Pancreas (tissue), 10 donors: Measurements from ENCODE around the gene FCHO2. TPM values are rescaled to one million over a fixed set of nuclear protein-coding genes. Genes with fewer than 3 reads are reported as not detected.

Source experiments
- ATAC-seq, 4 donors: fragments of 200-7000 bp; cut with Tn5 transposase; one replicate each; pipeline versions ENCODE4 v1.8.0 to v1.9.1; 2020; ENCODE audit warnings: mild to moderate bottlenecking in 4 of 4, moderate library complexity in 4 of 4
- DNase-seq, 6 donors: peaks; one replicate each; pipeline ENCODE4 v3.0.0-alpha.2; 2020
- FAIRE-seq: peaks from 2 replicates; lab custom pipeline; 2012; peaks lifted over from hg19 to GRCh38; lab: Jason Lieb, UNC
- H3K27ac ChIP-seq, 4 donors: fragments of 200-600 bp; sonication (generic); 1 replicate in 3 of 4; 2 replicates in 1 of 4; pipeline versions ENCODE4 v1.5.0 to v1.8.0; 2020
- H3K27me3 ChIP-seq, 4 donors: fragments of 200-600 bp; one replicate each; pipeline ENCODE4 v1.8.0; 2021
- H3K36me3 ChIP-seq, 3 donors: fragments of 200-600 bp; sonication (generic) in 1 of 3; one replicate each; pipeline versions ENCODE4 v1.5.0 to v1.8.0; 2020 to 2021
- H3K4me1 ChIP-seq, 3 donors: fragments of 200-600 bp; one replicate each; pipeline ENCODE4 v1.8.0; 2021
- H3K4me3 ChIP-seq, 4 donors: fragments of 200-600 bp; sonication (generic) in 2 of 4; one replicate each; pipeline versions ENCODE4 v1.5.0 to v1.8.0; 2020 to 2021
- H3K9me3 ChIP-seq, 4 donors: fragments of 200-600 bp; one replicate each; pipeline ENCODE4 v1.8.0; 2021
- WGBS, 2 donors: extraction: QIAGEN DNeasy Blood & Tissue Kit; methylation state at CpG; one replicate each; pipeline ENCODE4 v1.1.7; 2013; 5-methylcytosine and 5-hydroxymethylcytosine counted together
- intact Hi-C, 3 donors: fragments of 100-400 bp; cut with DNase I; formaldehyde crosslinking; loops; one replicate each; pipeline versions ENCODE4 v1.11.1 to v1.14.2; 2022
- polyA plus RNA-seq, 2 donors: library from polyadenylated mRNA; stranded (reverse); fragments of 200-250 nt; gene quantifications; one replicate each; pipeline ENCODE4 v1.2.3, GENCODE V29; 2013
- total RNA-seq, 6 donors: library from RNA; stranded (reverse); fragmentation: NEBNext Ultra II Directional in 4 of 6; extraction: Animal tissue kit (Norgen Biotek cat#: 25700) in 4 of 6; gene quantifications; one replicate each; pipeline versions ENCODE4 v1.2.1 to v1.2.4, GENCODE V29; 2021 to 2023
- TF ChIP-seq, protein P1 (sequence below), 4 donors: fragments of 200-600 bp; sonication (generic) in 3 of 4; IDR thresholded peaks; one replicate each; pipeline versions ENCODE4 v1.5.0 to v1.8.0; 2021; ENCODE audit warnings: antibody characterized with exemption in 4 of 4
- donor health status: healthy with polysubstance abuse.
- donor health status: DM: no; HTN: no; CAD: no; lungs with moderate emphysema.
- donor health status: DM: no; HTN: no; CAD: no.
- donor health status: control.
- donor health status: control.
- donor health status: Bipolar disorder and iron deficiency.
- donor health status: DM: yes; HTN: yes; CAD: no.
- donor health status: DM: no; HTN: no; CAD: no.
- donor health status: DM: no; HTN: no; CAD: no.
- donor health status: DM: yes; HTN: yes; CAD: no.

The FCHO2 gene
- total and polyA plus RNA-seq, 8 donors, result 4.6 to 28.1 (median 12.5) TPM

DNA sequence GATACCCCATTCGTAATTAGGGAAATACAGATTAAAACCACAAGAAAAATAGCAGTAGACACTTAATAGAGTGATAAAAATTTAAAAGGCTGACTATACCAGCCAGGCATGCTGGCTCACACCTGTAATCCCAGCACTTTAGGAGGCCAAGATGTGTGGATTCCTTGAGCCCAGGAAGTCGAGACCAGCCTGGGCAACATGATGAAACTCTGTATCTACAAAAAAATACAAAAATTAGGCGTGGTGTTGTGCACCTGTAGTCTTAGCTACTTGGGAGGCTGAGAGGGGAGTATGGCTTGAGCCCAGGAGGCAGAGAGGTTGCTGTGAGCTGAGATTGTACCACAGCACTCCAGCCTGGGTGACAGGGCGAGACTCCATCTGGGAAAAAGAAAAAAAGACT is 72.0 kb downstream of the FCHO2 start:
- intact Hi-C loops, result no loop called here
- Histone ChIP-seq H3K9me3 (no peaks in the 10 kb centered on the region), H3K4me1 (no peaks in the 10 kb centered on the region), H3K27me3 (no peaks in the 10 kb centered on the region), H3K27ac (no peak overlapping the region), H3K36me3 (peaks cover 0 to 10% (median 5%) of the 10 kb centered on the region in 3 donors), H3K4me3 (no peak overlapping the region)
- no peak for FAIRE-seq
- no peak for ATAC-seq
- TF ChIP-seq, protein P1, sequence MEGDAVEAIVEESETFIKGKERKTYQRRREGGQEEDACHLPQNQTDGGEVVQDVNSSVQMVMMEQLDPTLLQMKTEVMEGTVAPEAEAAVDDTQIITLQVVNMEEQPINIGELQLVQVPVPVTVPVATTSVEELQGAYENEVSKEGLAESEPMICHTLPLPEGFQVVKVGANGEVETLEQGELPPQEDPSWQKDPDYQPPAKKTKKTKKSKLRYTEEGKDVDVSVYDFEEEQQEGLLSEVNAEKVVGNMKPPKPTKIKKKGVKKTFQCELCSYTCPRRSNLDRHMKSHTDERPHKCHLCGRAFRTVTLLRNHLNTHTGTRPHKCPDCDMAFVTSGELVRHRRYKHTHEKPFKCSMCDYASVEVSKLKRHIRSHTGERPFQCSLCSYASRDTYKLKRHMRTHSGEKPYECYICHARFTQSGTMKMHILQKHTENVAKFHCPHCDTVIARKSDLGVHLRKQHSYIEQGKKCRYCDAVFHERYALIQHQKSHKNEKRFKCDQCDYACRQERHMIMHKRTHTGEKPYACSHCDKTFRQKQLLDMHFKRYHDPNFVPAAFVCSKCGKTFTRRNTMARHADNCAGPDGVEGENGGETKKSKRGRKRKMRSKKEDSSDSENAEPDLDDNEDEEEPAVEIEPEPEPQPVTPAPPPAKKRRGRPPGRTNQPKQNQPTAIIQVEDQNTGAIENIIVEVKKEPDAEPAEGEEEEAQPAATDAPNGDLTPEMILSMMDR (IDR thresholded peaks at IDR 0.05), result no peak
- WGBS, 2 donors, result 96 to 97% methylated on average over 4 of the region's 4 CpGs
- no peak for DNase-seq

DNA sequence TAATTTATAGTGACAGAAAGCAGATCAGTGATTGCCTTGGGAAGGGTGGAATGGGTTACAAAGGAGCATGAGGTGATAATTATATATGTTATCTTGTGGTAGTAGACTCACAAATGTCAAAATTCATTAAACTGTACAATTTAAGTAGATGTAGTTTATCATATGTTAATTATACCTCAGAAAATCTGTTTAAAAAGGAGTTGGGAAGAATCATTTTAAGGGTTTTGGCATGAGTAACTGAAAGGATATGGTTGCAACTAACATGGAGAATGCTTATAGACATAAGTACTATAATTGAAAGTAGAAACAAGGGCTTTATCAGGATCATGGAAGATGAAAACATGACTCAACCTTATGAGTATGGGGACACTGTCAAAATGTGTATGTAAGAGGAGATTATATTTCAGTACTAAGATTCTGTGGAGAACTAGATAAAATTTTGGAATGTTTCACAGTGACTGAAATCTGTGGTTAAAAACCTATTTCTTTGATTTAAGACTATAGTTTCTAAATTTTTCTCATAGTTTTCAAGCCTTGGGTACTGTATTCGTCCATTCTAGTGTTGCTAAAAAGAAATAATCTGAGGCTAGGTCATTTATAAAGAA is 73.3 kb downstream of the FCHO2 start:
- no peak overlapping the region for H3K27ac ChIP-seq
- WGBS, 2 donors, result 91 to 100% methylated on average over 1 of the region's 1 CpG
- H3K27me3 ChIP-seq, result no peaks in the 10 kb centered on the region
- TF ChIP-seq, protein P1 (IDR thresholded peaks at IDR 0.05), result no peak
- no peaks in the 10 kb centered on the region for H3K4me1 ChIP-seq
- no peak for ATAC-seq
- no peak for FAIRE-seq
- H3K4me3 ChIP-seq, result no peak overlapping the region
- no peak for DNase-seq
- intact Hi-C loops, result no loop called here
- no peaks in the 10 kb centered on the region for H3K9me3 ChIP-seq
- peaks cover 0 to 10% (median 5%) of the 10 kb centered on the region in 3 donors for H3K36me3 ChIP-seq

DNA sequence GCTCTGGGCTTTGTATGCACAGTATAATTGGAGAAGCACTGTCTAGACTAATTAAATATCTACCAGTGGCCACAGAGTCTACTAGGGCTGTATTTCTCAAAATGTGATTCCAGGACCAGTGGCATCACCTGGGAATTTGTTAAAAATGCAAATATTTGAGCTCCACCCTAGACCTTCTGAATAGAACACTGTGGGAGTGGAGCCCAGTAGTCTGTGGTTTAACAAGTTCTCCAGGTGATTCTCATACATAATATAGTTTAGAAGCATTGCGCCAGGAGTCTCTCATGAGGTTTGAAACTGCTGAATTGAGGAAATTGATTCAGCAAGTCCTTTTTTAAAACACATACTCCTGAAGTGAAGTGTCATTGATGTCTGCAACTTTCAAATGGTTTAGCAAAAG is 74.7 kb downstream of the FCHO2 start:
- TF ChIP-seq, protein P1 (IDR thresholded peaks at IDR 0.05), result no peak
- Histone ChIP-seq H3K36me3 (peaks cover 0 to 8% (median 5%) of the 10 kb centered on the region in 3 donors), H3K27me3 (no peaks in the 10 kb centered on the region), H3K4me1 (no peaks in the 10 kb centered on the region), H3K9me3 (no peaks in the 10 kb centered on the region), H3K27ac (no peak overlapping the region), H3K4me3 (no peak overlapping the region)
- peak in 2 of 4 donors; percentile 48 to 55 for ATAC-seq
- intact Hi-C loops, result no loop called here
- no peak for FAIRE-seq
- 93% methylated on average over 1 of the region's 1 CpG for WGBS, 2 donors
- no peak for DNase-seq

DNA sequence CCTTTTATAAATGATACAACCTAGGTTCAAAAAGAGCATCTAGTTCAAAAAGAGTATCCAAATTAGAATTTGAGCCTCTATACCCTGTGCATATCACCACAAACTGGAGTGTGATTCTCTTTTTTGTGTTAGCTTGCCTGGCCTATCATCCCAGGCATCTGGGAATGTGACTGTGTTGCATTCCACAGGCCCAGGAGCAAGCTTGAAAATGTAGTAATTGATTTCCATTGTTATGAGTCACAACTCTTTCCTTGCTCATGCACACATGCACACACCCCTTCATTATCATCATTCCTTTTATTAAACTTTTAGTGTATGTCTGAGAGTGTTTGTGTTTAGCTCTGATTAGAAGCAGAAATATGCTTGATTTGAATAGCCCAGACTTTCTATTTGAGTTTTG is 75.2 kb downstream of the FCHO2 start:
- Histone ChIP-seq H3K9me3 (no peaks in the 10 kb centered on the region), H3K4me3 (no peak overlapping the region), H3K36me3 (peaks cover 0 to 5% (median 3%) of the 10 kb centered on the region in 3 donors), H3K4me1 (no peaks in the 10 kb centered on the region), H3K27ac (no peak overlapping the region), H3K27me3 (no peaks in the 10 kb centered on the region)
- DNase-seq (peak in 1 of 6 donors; percentile 17), ATAC-seq (peak; percentile 67 to 85 (median 75)), FAIRE-seq (no peak)
- TF ChIP-seq, protein P1 (IDR thresholded peaks at IDR 0.05), result no peak
- intact Hi-C loops, result no loop called here

DNA sequence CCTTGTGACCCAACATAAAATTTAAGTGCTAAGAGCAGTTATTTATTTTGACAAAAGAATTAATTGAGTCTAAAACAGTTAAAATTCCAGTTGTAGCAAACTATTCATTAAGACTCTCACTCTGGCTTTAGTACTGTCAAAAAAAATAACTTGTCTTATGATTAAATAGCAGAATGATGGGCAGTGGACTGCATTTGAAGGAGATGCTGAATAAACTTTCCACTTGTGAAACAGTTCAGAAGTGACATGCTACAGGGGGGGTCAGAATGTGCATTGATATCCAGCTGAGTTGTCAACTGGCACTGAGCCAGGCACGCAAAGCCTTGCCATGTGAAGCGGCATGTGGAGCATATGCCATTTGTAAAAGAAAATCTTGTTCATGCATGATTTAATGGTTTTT is 76.0 kb downstream of the FCHO2 start:
- intact Hi-C loops, result no loop called here
- DNase-seq (peak in 2 of 6 donors; percentile 48 to 62), ATAC-seq (peak in 1 of 4 donors; percentile 19), FAIRE-seq (no peak)
- 55 to 65% methylated on average over 2 of the region's 2 CpGs for WGBS, 2 donors
- no peaks in the 10 kb centered on the region for H3K9me3 ChIP-seq
- TF ChIP-seq, protein P1 (IDR thresholded peaks at IDR 0.05), result no peak
- H3K27ac ChIP-seq, result no peak overlapping the region
- no peaks in the 10 kb centered on the region for H3K4me1 ChIP-seq
- H3K27me3 ChIP-seq, result no peaks in the 10 kb centered on the region
- peaks cover 0 to 2% (median 0%) of the 10 kb centered on the region in 3 donors for H3K36me3 ChIP-seq
- H3K4me3 ChIP-seq, result no peak overlapping the region
